Tibial nerve (tissue), 4 donors: Measurements from ENCODE around the gene MRPL36. TPM values are rescaled to one million over a fixed set of nuclear protein-coding genes. Genes with fewer than 3 reads are reported as not detected.
A peak's percentile ranks its signal among the peaks of the same experiment; 100 is the strongest.

Experiments used
- DNase-seq, 2 donors: peaks; one replicate each; pipeline ENCODE4 v3.0.0-alpha.2; 2019; ENCODE audit warnings: low spot score in 2 of 2
- H3K27ac ChIP-seq, 4 donors: fragments of 200-600 bp; sonication (generic) in 3 of 4; one replicate each; pipeline ENCODE4 v1.5.1; 2017 to 2019; ENCODE audit warnings: mild to moderate bottlenecking in 1 of 4
- H3K27me3 ChIP-seq, 2 donors: fragments of 200-600 bp; sonication (generic) in 1 of 2; one replicate each; pipeline versions ENCODE4 v1.5.1 to v1.6.0; 2017 to 2019
- H3K36me3 ChIP-seq, 3 donors: fragments of 200-600 bp; sonication (generic); one replicate each; pipeline ENCODE4 v1.5.1; 2018 to 2019
- H3K4me1 ChIP-seq, 4 donors: fragments of 200-600 bp; sonication (generic) in 3 of 4; one replicate each; pipeline ENCODE4 v1.5.1; 2017 to 2019
- H3K4me3 ChIP-seq, 4 donors: fragments of 200-600 bp; sonication (generic) in 3 of 4; one replicate each; pipeline ENCODE4 v1.5.1; 2017 to 2019; ENCODE audit warnings: mild to moderate bottlenecking in 1 of 4, moderate library complexity in 1 of 4
- H3K9me3 ChIP-seq, 4 donors: fragments of 200-600 bp; sonication (generic) in 3 of 4; one replicate each; pipeline ENCODE4 v1.5.1; 2017 to 2019
- EP300 ChIP-seq, 2 donors: sonication (generic); formaldehyde crosslinking; IDR thresholded peaks; one replicate each; pipeline ENCODE4 v1.6.1; 2017; ENCODE audit warnings: antibody characterized with exemption in 2 of 2, mild to moderate bottlenecking in 1 of 2
- POLR2A ChIP-seq, 2 donors: fragments of 450-650 bp; IDR thresholded peaks; one replicate each; pipeline ENCODE4 v1.6.1; 2017; ENCODE audit warnings: antibody characterized with exemption in 2 of 2, mild to moderate bottlenecking in 2 of 2, moderate library complexity in 2 of 2
- WGBS, 2 donors: methylation state at CpG; one replicate each; pipeline ENCODE4 v1.1.5; 2018; 5-methylcytosine and 5-hydroxymethylcytosine counted together
- total RNA-seq, 4 donors: library from RNA; depleted of rRNA; stranded (reverse); fragments of >200 nt; gene quantifications; one replicate each; pipeline ENCODE4 v1.1.0, GENCODE V29; 2016
- TF ChIP-seq, protein P1 (sequence below), 5 experiments: fragments of 200-600 bp in 3 of 5; fragments of 450-650 bp in 2 of 5; sonication (generic) in 3 of 5; IDR thresholded peaks; one replicate each; pipeline ENCODE4 v1.5.1; 2016 to 2019; ENCODE audit warnings: antibody characterized with exemption in 5 of 5, mild to moderate bottlenecking in 3 of 5, moderate library complexity in 2 of 5

Gene MRPL36
- total RNA-seq, 4 donors from 2014 or later = 18.2 to 54.0 (median 27.8) TPM

DNA sequence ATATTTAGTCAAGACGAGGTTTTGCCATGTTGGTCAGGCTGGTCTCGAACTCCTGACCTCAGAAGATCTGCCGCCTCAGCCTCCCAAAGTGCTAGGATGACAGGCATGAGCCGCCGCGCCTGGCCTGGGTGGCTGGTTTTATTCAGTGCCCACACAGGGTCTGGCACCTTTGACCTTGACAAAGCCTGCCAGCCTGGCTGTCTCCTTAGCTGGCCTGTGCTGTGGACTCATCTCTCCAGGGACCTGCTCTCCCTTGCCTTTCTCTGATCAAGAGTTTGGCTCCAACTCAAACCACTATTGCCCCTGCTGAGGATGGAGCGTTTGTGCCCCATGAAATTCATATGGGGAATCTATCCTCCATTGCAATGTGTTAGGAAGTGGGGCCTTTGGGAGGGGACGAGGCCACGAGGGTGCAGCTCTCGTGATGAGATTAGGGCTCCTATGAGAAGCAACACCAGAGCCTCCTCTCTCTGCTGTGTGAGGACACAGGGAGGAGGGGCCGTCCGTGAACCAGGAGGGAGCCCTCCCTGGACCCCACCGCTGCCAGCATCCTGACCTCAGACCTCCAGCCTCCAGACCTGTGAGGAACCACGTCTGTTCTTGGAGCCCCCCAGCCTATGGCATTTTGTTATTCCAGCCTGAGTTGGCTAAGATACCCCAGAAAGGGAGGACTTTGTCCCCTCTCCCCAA lies 45.0 kb downstream of the MRPL36 start:
- Histone ChIP-seq H3K27me3 (no peaks in the 10 kb centered on the region), H3K9me3 (peaks cover 0 to 12% (median 0%) of the 10 kb centered on the region in 4 donors), H3K27ac (no peak overlapping the region), H3K4me3 (no peak overlapping the region), H3K36me3 (no peaks in the 10 kb centered on the region), H3K4me1 (no peaks in the 10 kb centered on the region)
- WGBS, 2 donors = 61 to 69% methylated on average over 14 of the region's 14 CpGs
- TF ChIP-seq, protein P1, sequence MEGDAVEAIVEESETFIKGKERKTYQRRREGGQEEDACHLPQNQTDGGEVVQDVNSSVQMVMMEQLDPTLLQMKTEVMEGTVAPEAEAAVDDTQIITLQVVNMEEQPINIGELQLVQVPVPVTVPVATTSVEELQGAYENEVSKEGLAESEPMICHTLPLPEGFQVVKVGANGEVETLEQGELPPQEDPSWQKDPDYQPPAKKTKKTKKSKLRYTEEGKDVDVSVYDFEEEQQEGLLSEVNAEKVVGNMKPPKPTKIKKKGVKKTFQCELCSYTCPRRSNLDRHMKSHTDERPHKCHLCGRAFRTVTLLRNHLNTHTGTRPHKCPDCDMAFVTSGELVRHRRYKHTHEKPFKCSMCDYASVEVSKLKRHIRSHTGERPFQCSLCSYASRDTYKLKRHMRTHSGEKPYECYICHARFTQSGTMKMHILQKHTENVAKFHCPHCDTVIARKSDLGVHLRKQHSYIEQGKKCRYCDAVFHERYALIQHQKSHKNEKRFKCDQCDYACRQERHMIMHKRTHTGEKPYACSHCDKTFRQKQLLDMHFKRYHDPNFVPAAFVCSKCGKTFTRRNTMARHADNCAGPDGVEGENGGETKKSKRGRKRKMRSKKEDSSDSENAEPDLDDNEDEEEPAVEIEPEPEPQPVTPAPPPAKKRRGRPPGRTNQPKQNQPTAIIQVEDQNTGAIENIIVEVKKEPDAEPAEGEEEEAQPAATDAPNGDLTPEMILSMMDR (IDR thresholded peaks at IDR 0.05) = no peak
- TF ChIP-seq EP300 (IDR thresholded peaks at IDR 0.05) (no peak), POLR2A (IDR thresholded peaks at IDR 0.05) (no peak)
- DNase-seq = peak in 1 of 2 donors; percentile 9

DNA sequence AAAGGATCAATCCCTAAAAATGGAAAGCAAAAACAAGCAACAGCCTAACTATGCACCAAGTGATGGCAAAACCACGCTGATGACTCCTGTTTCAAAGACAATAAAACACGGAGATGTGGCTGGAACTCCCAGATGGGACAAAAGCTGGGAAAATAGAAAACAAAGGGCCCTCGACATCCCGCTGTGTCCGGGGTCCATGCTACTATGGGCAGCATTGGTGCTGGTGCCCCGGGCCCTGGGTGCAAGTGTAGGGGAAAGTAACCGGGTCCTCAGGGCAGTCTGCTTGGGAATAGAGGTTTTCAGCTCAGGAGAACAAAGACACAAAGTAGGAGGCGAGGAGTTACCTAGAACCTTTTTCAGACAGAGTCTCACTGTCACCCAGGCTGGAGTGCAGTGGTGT lies 46.1 kb downstream of the MRPL36 start:
- TF ChIP-seq EP300 (IDR thresholded peaks at IDR 0.05) (no peak), POLR2A (IDR thresholded peaks at IDR 0.05) (no peak)
- TF ChIP-seq, protein P1 (IDR thresholded peaks at IDR 0.05) = no peak
- Histone ChIP-seq H3K27me3 (no peaks in the 10 kb centered on the region), H3K27ac (no peak overlapping the region), H3K4me1 (no peaks in the 10 kb centered on the region), H3K9me3 (peaks cover 0 to 12% (median 0%) of the 10 kb centered on the region in 4 donors), H3K4me3 (no peak overlapping the region), H3K36me3 (no peaks in the 10 kb centered on the region)
- WGBS, 2 donors = 73 to 74% methylated on average over 8 of the region's 8 CpGs
- DNase-seq = no peak

DNA sequence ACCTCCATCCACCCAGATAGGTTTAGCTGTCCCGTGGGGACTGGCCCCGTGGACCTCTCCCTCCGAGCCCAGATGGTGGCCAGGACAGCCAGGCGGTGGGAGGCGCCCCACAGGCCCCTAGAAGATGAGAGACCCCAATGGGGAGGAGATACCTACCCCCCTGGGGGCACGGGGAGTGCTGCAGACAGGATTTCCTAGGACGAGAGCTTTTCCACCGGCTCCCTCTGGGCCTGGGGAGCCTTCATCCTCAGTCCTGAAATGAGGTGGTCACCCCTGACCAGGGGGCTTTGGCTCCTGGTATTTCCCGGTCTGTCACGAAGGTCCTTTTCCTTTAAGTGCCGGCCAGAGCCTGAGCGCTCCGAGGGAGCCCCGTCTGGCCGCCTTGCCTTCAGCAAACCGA lies 46.8 kb downstream of the MRPL36 start:
- 63 to 68% methylated on average over 16 of the region's 16 CpGs for WGBS, 2 donors
- H3K4me1 ChIP-seq = no peaks in the 10 kb centered on the region
- peaks cover 0 to 12% (median 0%) of the 10 kb centered on the region in 4 donors for H3K9me3 ChIP-seq
- H3K27ac ChIP-seq = no peak overlapping the region
- H3K27me3 ChIP-seq = no peaks in the 10 kb centered on the region
- TF ChIP-seq POLR2A (IDR thresholded peaks at IDR 0.05) (no peak), EP300 (IDR thresholded peaks at IDR 0.05) (no peak)
- TF ChIP-seq, protein P1 (IDR thresholded peaks at IDR 0.05) = no peak
- H3K4me3 ChIP-seq = no peak overlapping the region
- no peak for DNase-seq
- H3K36me3 ChIP-seq = no peaks in the 10 kb centered on the region

DNA sequence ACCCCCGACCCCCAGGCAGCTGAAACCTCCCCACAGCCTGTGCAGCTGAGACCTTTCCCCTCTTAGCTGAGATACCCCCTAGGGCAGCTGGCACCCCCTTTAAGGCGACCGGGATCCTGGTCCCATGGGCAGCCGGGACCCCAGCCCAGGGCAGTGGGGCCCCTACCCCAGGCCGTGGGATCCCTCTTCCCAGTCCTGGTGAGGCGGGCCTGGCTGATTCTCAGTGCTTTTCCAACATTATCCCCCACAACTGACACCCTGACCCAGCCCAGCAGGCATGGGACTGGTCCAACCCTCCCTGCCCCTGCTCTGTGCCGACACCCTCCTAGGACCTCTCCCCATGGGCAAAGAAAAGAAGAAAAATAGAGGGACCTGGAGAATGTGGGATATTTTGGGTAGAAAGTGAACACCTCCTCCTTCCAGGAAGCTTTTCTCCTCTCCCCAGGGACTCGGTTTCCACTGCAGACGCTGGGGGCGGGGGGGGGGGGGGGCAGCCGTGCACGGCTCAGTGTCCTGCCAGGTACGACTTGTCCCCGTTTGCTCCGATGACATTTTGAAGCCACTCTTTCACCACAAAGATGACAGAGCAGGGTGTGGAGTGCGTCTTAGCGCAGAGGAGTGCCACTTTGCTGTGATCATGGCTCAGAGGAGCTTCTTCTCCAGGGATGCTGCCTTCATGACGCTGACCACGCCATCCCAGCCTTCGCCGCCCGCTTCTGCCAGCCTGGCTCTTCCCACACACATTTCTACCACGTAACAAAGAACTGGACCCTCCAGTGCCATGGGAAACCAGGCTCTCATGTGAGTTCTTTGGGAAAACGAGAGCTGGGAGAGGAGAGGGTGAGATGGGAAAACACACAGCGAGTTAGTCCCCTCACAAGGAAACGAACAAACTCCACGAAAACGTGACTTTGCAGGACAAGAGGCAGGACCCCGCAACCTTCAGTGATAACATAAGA lies 47.5 kb downstream of the MRPL36 start:
- no peak overlapping the region for H3K27ac ChIP-seq
- peaks cover 0 to 12% (median 0%) of the 10 kb centered on the region in 4 donors for H3K9me3 ChIP-seq
- no peaks in the 10 kb centered on the region for H3K36me3 ChIP-seq
- DNase-seq = no peak
- H3K4me3 ChIP-seq = no peak overlapping the region
- no peaks in the 10 kb centered on the region for H3K4me1 ChIP-seq
- no peaks in the 10 kb centered on the region for H3K27me3 ChIP-seq
- WGBS, 2 donors = 81 to 84% methylated on average over 29 of the region's 29 CpGs
- TF ChIP-seq, protein P1 (IDR thresholded peaks at IDR 0.05) = no peak
- TF ChIP-seq EP300 (IDR thresholded peaks at IDR 0.05) (no peak), POLR2A (IDR thresholded peaks at IDR 0.05) (no peak)
